KBM-7 (cell line): ENCODE results near the gene YAP1.

ENCODE experiments used
- DNase-seq: peaks from one replicate; pipeline ENCODE4 v3.0.0-alpha.2; 2015
- in situ Hi-C: fragments of 300-500 bp; cut with MboI; formaldehyde crosslinking; loops from 2 replicates; pipeline ENCODE4 v1.14.3; 2020; ENCODE audit warnings: low sequenced_read_pairs, low pct_unique_long_range_greater_than_20kb, mixed read lengths

YAP1 gene

GRCh38 chr11:102115557-102115956 is 5.3 kb downstream of the YAP1 start:
- no peak for DNase-seq

GRCh38 chr11:102116453-102117205 is 6.4 kb downstream of the YAP1 start:
- DNase-seq: no peak
- in situ Hi-C loops: no loop called here

More at GRCh38 chr11:102115557-102115956, 5.3 kb downstream of the YAP1 start:
- in situ Hi-C loops: no loop called here

GRCh38 chr11:102117472-102118113 is 7.3 kb downstream of the YAP1 start:
- in situ Hi-C loops: no loop called here
- DNase-seq: no peak

GRCh38 chr11:102118937-102119336 is 8.7 kb downstream of the YAP1 start:
- in situ Hi-C loops: no loop called here

GRCh38 chr11:102119997-102120396 is 9.8 kb downstream of the YAP1 start:
- in situ Hi-C loops: no loop called here
- DNase-seq: no peak

More at GRCh38 chr11:102118937-102119336, 8.7 kb downstream of the YAP1 start:
- no peak for DNase-seq

GRCh38 chr11:102120437-102120973 is 10.3 kb downstream of the YAP1 start:
- DNase-seq: no peak
- in situ Hi-C loops: no loop called here

GRCh38 chr11:102121329-102121728 is 11.1 kb downstream of the YAP1 start:
- DNase-seq: no peak
- in situ Hi-C loops: no loop called here

GRCh38 chr11:102134597-102134996 is 24.4 kb downstream of the YAP1 start:
- in situ Hi-C loops: no loop called here
- DNase-seq: no peak

GRCh38 chr11:102135256-102135655 is 25.0 kb downstream of the YAP1 start:
- in situ Hi-C loops: no loop called here
- no peak for DNase-seq

- no peak for DNase-seq
- in situ Hi-C loops: no loop called here
Measured at GRCh38 chr11:102138223-102138622, 28.0 kb downstream of the YAP1 start.

- in situ Hi-C loops: no loop called here
- DNase-seq: no peak
Measured at GRCh38 chr11:102138670-102139069, 28.4 kb downstream of the YAP1 start.

GRCh38 chr11:102139081-102139498 is 28.8 kb downstream of the YAP1 start:
- DNase-seq: no peak
- in situ Hi-C loops: no loop called here

- in situ Hi-C loops: no loop called here
- no peak for DNase-seq
Measured at GRCh38 chr11:102142333-102142732, 32.1 kb downstream of the YAP1 start.

- no peak for DNase-seq
- in situ Hi-C loops: no loop called here
Measured at GRCh38 chr11:102143867-102144266, 33.6 kb downstream of the YAP1 start.

- in situ Hi-C loops: no loop called here
- no peak for DNase-seq
Measured at GRCh38 chr11:102144357-102145355, 34.4 kb downstream of the YAP1 start.

GRCh38 chr11:102147015-102147414 is 36.8 kb downstream of the YAP1 start:
- in situ Hi-C loops: no loop called here
- no peak for DNase-seq

- in situ Hi-C loops: no loop called here
- no peak for DNase-seq
Measured at GRCh38 chr11:102147632-102148031, 37.4 kb downstream of the YAP1 start.

- no peak for DNase-seq
- in situ Hi-C loops: no loop called here
Measured at GRCh38 chr11:102148059-102148458, 37.8 kb downstream of the YAP1 start.

- in situ Hi-C loops: no loop called here
Measured at GRCh38 chr11:102151784-102152525, 41.7 kb downstream of the YAP1 start.

More at GRCh38 chr11:102151784-102152525, 41.7 kb downstream of the YAP1 start:
- no peak for DNase-seq
